Measurements from ENCODE around the gene RPL11.

DNA sequence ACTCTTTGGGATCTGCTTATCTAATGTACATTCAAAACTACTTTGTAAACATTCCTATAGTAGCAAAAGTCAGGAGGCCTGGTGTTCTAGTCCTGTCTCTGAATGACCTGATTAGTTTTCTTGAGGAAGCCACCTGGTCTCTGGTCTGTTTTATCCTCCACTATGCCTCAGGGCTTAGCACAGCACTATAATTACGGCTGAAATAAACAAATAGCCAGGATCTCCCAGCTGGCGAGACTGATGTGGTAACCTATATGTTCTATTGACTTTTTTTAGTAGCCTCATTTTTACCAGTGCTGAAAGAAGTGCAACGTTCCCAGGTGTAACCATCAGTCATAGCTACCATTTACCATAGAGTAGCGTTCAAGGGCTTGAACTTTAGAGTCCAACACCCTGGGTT is 24.2 kb upstream of the RPL11 start:
- TF ChIP-seq, protein P1, sequence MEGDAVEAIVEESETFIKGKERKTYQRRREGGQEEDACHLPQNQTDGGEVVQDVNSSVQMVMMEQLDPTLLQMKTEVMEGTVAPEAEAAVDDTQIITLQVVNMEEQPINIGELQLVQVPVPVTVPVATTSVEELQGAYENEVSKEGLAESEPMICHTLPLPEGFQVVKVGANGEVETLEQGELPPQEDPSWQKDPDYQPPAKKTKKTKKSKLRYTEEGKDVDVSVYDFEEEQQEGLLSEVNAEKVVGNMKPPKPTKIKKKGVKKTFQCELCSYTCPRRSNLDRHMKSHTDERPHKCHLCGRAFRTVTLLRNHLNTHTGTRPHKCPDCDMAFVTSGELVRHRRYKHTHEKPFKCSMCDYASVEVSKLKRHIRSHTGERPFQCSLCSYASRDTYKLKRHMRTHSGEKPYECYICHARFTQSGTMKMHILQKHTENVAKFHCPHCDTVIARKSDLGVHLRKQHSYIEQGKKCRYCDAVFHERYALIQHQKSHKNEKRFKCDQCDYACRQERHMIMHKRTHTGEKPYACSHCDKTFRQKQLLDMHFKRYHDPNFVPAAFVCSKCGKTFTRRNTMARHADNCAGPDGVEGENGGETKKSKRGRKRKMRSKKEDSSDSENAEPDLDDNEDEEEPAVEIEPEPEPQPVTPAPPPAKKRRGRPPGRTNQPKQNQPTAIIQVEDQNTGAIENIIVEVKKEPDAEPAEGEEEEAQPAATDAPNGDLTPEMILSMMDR (IDR thresholded peaks at IDR 0.05; ENCODE audit: low read depth, low read length, missing input control) = no peak
- TF ChIP-seq YY1 (IDR thresholded peaks at IDR 0.05) (no peak), FOXA2 (IDR thresholded peaks at IDR 0.05) (no peak), SP1 (IDR thresholded peaks at IDR 0.05) (no peak), FOXA1 (IDR thresholded peaks at IDR 0.05) (no peak), JUND (IDR thresholded peaks at IDR 0.05) (no peak), REST (IDR thresholded peaks at IDR 0.05) (no peak), RXRA (IDR thresholded peaks at IDR 0.05) (no peak), MAX (IDR thresholded peaks at IDR 0.05) (no peak), TAF1 (conservative IDR thresholded peaks at IDR 0.05) (no peak), GABPA (IDR thresholded peaks at IDR 0.05 in 1 of 2, conservative IDR thresholded peaks at IDR 0.05 in 1 of 2) (no peak), RAD21 (IDR thresholded peaks at IDR 0.05) (no peak), ATF3 (IDR thresholded peaks at IDR 0.05) (no peak)
- TF ChIP-seq, protein P2, sequence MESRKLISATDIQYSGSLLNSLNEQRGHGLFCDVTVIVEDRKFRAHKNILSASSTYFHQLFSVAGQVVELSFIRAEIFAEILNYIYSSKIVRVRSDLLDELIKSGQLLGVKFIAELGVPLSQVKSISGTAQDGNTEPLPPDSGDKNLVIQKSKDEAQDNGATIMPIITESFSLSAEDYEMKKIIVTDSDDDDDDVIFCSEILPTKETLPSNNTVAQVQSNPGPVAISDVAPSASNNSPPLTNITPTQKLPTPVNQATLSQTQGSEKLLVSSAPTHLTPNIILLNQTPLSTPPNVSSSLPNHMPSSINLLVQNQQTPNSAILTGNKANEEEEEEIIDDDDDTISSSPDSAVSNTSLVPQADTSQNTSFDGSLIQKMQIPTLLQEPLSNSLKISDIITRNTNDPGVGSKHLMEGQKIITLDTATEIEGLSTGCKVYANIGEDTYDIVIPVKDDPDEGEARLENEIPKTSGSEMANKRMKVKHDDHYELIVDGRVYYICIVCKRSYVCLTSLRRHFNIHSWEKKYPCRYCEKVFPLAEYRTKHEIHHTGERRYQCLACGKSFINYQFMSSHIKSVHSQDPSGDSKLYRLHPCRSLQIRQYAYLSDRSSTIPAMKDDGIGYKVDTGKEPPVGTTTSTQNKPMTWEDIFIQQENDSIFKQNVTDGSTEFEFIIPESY (IDR thresholded peaks at IDR 0.05) = no peak
